DND-41 (cell line): ENCODE data around the gene SDHB.
A peak's percentile ranks its signal among the peaks of the same experiment; 100 is the strongest.

ENCODE experiments used
- ATAC-seq: fragments of 200-7000 bp; cut with Tn5 transposase; 3 replicates; pipeline ENCODE4 v1.9.1; 2021; ENCODE audit warnings: low read depth; ENCODE audit not compliant: insufficient read depth
- DNase-seq: peaks from one replicate; pipeline ENCODE4 v3.0.0-alpha.2; 2020
- H2AFZ ChIP-seq: 2 replicates; pipeline ENCODE4 v1.6.0; 2012; ENCODE audit warnings: low read depth, low read length
- H3K27ac ChIP-seq: 2 replicates; pipeline ENCODE4 v1.5.1; 2012; ENCODE audit warnings: low read length, inconsistent platforms
- H3K27me3 ChIP-seq: fragments of 200-600 bp; sonication (generic); 2 replicates; pipeline ENCODE4 v1.6.0; 2012; ENCODE audit warnings: low read length, mild to moderate bottlenecking, inconsistent platforms; ENCODE audit not compliant: insufficient read depth, poor library complexity
- H3K36me3 ChIP-seq: 2 replicates; pipeline ENCODE4 v1.5.1; 2012; ENCODE audit warnings: low read length, inconsistent platforms; ENCODE audit not compliant: insufficient read depth
- H3K4me1 ChIP-seq: 2 replicates; pipeline ENCODE4 v1.5.1; 2012; ENCODE audit warnings: mild to moderate bottlenecking, low read length; ENCODE audit not compliant: insufficient read depth
- H3K4me2 ChIP-seq: 2 replicates; pipeline ENCODE4 v1.6.0; 2012; ENCODE audit warnings: mild to moderate bottlenecking, moderate library complexity, low read length, inconsistent platforms; ENCODE audit not compliant: insufficient read depth
- H3K4me3 ChIP-seq, 2 experiments: fragments of 200-600 bp in 1 of 2; shearing (Covaris generic) in 1 of 2; 2 replicates each; pipeline ENCODE4 v1.5.1; 2012 to 2016; ENCODE audit warnings: inconsistent platforms in 2 of 2, low read length in 2 of 2, mild to moderate bottlenecking in 2 of 2, low read depth in 1 of 2, moderate library complexity in 1 of 2
- H3K79me2 ChIP-seq: 2 replicates; pipeline ENCODE4 v1.6.0; 2012; ENCODE audit warnings: low read length, inconsistent platforms; ENCODE audit not compliant: insufficient read depth
- H3K9ac ChIP-seq: 2 replicates; pipeline ENCODE4 v1.6.0; 2012; ENCODE audit warnings: low read depth, mild to moderate bottlenecking, inconsistent platforms, low read length, moderate library complexity
- H3K9me3 ChIP-seq: 2 replicates; pipeline ENCODE4 v1.5.1; 2012; ENCODE audit warnings: low read length, moderate library complexity, mild to moderate bottlenecking, inconsistent platforms; ENCODE audit not compliant: insufficient read depth, severe bottlenecking
- H4K20me1 ChIP-seq: 2 replicates; pipeline ENCODE4 v1.6.0; 2012; ENCODE audit warnings: low read length; ENCODE audit not compliant: insufficient read depth
- EZH2 ChIP-seq: IDR thresholded peaks from 3 replicates; pipeline ENCODE4 v1.6.1; 2012; ENCODE audit warnings: borderline replicate concordance, low read depth, mild to moderate bottlenecking, moderate library complexity, low read length, inconsistent platforms; ENCODE audit not compliant: severe bottlenecking
- TF ChIP-seq, protein P1 (sequence below): IDR thresholded peaks from 2 replicates; pipeline ENCODE4 v1.5.1; 2012; ENCODE audit warnings: borderline replicate concordance, low read length, moderate library complexity, mild to moderate bottlenecking; ENCODE audit not compliant: poor library complexity, severe bottlenecking; ENCODE audit errors: extremely low read depth

Gene SDHB

DNA sequence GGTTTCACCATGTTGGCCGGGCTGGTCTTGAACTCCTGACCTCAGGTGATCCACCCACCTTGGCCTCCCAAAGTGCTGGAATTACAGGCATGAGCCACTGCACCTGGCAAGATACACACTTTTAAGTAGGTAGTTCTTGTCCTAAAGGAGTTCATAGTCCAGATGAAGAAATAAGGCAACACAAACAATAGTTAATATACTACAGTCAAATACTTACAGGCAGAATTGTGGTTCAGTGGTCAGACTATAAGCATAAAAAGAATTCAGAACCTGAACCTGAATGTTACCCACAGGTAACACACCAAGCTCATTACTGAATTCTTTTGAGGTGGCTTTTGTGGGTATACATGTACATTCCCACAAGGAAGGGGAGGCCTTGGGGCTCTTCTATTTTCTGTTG, 1.8 kb downstream of the SDHB start:
- H3K9ac ChIP-seq, result peak overlapping the region; percentile 68; the same call in 1 of the 2 replicates
- no peak for DNase-seq

DNA sequence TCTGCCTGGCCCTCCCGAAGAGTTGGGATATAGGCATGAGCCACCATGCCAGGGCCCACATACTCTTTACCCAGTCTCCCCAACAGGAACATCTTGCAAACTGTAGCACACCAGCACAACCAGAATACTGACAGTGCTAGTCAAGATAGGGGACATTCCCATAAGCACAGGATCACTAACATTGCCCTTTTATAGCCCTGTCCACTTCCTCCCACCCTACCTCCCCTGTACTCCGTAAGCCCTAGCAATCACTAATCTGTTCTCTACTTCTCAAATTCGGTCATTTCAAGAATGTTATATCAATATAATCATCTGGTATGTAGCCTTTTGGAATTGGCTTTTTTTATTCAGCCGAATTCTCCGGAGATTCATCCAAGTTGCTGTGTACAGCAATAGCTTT, 5.9 kb downstream of the SDHB start:
- no peaks in the 10 kb centered on the region for H3K9me3 ChIP-seq
- ATAC-seq (no peak), DNase-seq (no peak)
- peaks cover 19% of the 10 kb centered on the region; the same call in 1 of the 2 replicates for H4K20me1 ChIP-seq
- no peak for TF ChIP-seq EZH2
- TF ChIP-seq, protein P1, sequence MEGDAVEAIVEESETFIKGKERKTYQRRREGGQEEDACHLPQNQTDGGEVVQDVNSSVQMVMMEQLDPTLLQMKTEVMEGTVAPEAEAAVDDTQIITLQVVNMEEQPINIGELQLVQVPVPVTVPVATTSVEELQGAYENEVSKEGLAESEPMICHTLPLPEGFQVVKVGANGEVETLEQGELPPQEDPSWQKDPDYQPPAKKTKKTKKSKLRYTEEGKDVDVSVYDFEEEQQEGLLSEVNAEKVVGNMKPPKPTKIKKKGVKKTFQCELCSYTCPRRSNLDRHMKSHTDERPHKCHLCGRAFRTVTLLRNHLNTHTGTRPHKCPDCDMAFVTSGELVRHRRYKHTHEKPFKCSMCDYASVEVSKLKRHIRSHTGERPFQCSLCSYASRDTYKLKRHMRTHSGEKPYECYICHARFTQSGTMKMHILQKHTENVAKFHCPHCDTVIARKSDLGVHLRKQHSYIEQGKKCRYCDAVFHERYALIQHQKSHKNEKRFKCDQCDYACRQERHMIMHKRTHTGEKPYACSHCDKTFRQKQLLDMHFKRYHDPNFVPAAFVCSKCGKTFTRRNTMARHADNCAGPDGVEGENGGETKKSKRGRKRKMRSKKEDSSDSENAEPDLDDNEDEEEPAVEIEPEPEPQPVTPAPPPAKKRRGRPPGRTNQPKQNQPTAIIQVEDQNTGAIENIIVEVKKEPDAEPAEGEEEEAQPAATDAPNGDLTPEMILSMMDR, result no peak
- no peak overlapping the region for H3K4me3 ChIP-seq
- H3K27me3 ChIP-seq, result no peaks in the 10 kb centered on the region
- H3K79me2 ChIP-seq, result peaks cover 83% of the 10 kb centered on the region
- H3K4me2 ChIP-seq, result no peak overlapping the region
- H3K36me3 ChIP-seq, result peaks cover 50% of the 10 kb centered on the region
- H2AFZ ChIP-seq, result no peak overlapping the region
- peaks cover 13% of the 10 kb centered on the region for H3K4me1 ChIP-seq
- H3K27ac ChIP-seq, result no peak overlapping the region
- no peak overlapping the region for H3K9ac ChIP-seq

More for the DNA sequence above, 1.8 kb downstream of the SDHB start:
- Histone ChIP-seq H3K36me3 (peaks cover 19% of the 10 kb centered on the region; the same call in 1 of the 2 replicates), H3K4me3 (peak overlapping the region in 1 of 2 experiments; percentile 84; a peak in 1 of 4 replicates), H3K9me3 (no peaks in the 10 kb centered on the region), H4K20me1 (peaks cover 11% of the 10 kb centered on the region; the same call in 1 of the 2 replicates), H3K4me2 (peak overlapping the region; percentile 76), H2AFZ (no peak overlapping the region), H3K27me3 (no peaks in the 10 kb centered on the region), H3K4me1 (peaks cover 17% of the 10 kb centered on the region), H3K79me2 (peaks cover 67% of the 10 kb centered on the region), H3K27ac (no peak overlapping the region)
- ATAC-seq, result no peak
- TF ChIP-seq, protein P1, result no peak
- no peak for TF ChIP-seq EZH2

DNA sequence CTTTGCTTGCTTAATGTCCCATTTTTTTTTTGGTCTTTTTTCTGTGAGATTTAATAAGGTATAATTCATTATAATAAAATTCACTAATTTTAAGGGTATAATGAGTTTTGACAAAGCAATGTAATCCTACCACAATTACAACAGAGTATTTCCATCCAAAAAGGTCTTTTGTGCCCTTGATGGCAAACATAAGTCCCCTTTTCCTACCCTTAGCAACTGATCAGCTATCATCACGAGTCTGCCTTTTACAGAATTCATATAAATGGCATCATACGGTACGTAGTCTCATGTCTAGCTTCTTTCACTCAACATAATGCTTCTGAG, 7.5 kb downstream of the SDHB start:
- TF ChIP-seq, protein P1, result no peak
- no peak for TF ChIP-seq EZH2
- peaks cover 56% of the 10 kb centered on the region for H3K36me3 ChIP-seq
- peaks cover under 1% of the 10 kb centered on the region; the same call in 1 of the 2 replicates for H3K4me1 ChIP-seq
- H4K20me1 ChIP-seq, result peaks cover 16% of the 10 kb centered on the region; the same call in 1 of the 2 replicates
- H3K9me3 ChIP-seq, result no peaks in the 10 kb centered on the region
- no peak overlapping the region for H3K4me3 ChIP-seq
- no peak overlapping the region for H2AFZ ChIP-seq
- H3K79me2 ChIP-seq, result peaks cover 69% of the 10 kb centered on the region
- no peak overlapping the region for H3K9ac ChIP-seq
- no peak for DNase-seq
- H3K27me3 ChIP-seq, result no peaks in the 10 kb centered on the region
- no peak overlapping the region for H3K27ac ChIP-seq
- no peak for ATAC-seq
- H3K4me2 ChIP-seq, result no peak overlapping the region
